ENCODE data around the gene CYP8B1. TPM values are rescaled to one million over a fixed set of nuclear protein-coding genes. Genes with fewer than 3 reads are reported as not detected.

The CYP8B1 gene
- total RNA-seq, 1 donor from 2014 or later = not detected

DNA sequence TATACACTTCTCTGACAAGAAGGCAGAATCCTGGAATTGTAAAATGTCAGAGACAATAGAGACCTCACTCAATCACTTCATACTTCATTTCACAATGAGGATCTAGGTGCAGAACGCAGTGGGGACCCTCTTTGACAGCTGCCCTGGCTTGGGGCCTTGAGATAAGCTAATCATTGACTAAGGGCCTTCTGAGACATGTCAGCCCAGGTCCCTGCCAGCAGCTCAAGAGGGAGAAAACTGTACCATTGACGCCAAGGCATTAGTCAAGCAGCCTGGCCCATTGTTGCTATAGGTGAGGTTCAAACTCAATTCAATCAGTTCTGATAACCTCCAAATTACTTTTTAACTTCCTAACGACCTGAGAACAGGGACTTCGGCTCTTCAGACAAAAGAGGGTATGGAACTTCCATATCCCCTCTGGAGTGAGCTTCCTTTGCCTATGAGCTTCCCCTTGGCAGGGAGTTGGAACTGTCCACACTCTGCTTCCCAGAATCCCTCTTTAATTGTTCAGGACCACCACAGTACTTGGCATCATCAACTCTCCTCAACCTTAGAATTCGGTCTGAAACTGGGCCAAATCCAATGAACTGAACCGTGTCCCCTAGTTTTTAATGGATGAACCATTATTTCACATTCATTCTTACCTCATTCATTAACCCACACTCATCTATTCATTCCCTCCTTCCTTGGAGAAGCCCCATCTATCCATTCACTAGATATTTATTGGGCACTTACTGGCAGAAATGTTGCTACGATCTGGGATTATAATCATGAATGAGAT is 1.5 kb upstream of the CYP8B1 start:
- Histone ChIP-seq H3K9me3 (replicated peaks) (no peaks in the 10 kb centered on the region), H3K36me3 (no peaks in the 10 kb centered on the region), H3K27ac (replicated peaks) (no peak overlapping the region), H3K4me1 (peaks cover 17% of the 10 kb centered on the region), H3K4me3 (no peak overlapping the region), H3K27me3 (ENCODE audit: low read depth) (no peaks in the 10 kb centered on the region)
- TF ChIP-seq, protein P1, sequence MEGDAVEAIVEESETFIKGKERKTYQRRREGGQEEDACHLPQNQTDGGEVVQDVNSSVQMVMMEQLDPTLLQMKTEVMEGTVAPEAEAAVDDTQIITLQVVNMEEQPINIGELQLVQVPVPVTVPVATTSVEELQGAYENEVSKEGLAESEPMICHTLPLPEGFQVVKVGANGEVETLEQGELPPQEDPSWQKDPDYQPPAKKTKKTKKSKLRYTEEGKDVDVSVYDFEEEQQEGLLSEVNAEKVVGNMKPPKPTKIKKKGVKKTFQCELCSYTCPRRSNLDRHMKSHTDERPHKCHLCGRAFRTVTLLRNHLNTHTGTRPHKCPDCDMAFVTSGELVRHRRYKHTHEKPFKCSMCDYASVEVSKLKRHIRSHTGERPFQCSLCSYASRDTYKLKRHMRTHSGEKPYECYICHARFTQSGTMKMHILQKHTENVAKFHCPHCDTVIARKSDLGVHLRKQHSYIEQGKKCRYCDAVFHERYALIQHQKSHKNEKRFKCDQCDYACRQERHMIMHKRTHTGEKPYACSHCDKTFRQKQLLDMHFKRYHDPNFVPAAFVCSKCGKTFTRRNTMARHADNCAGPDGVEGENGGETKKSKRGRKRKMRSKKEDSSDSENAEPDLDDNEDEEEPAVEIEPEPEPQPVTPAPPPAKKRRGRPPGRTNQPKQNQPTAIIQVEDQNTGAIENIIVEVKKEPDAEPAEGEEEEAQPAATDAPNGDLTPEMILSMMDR (IDR thresholded peaks at IDR 0.05; ENCODE audit: borderline replicate concordance) = no peak
- DNase-seq = no peak
- intact Hi-C loops (cut with micrococcal nuclease) = no loop called here

DNA sequence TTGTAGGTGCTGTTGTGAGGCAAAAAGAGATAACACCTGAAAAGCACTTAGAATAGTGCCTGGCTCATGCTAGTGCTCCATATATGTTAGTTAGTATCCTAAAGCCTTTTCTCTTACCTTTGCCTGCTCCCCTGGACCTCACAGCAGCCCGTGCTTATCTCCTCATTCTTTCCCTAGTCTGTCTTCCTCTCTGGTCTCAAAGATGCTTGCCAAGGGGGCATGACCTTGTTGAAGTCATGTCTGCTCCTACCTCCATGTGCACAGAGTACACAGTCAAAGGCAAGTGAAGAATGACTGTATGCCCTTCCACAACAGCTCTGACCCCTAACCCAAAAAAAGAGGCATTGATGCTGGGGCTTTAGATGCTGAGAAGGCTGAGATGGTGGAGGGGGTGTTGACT is 722 bp upstream of the CYP8B1 start:
- Histone ChIP-seq H3K9me3 (replicated peaks) (no peaks in the 10 kb centered on the region), H3K4me3 (no peak overlapping the region), H3K27ac (replicated peaks) (no peak overlapping the region), H3K27me3 (ENCODE audit: low read depth) (no peaks in the 10 kb centered on the region), H3K4me1 (peaks cover 22% of the 10 kb centered on the region), H3K36me3 (no peaks in the 10 kb centered on the region)
- no peak for DNase-seq
- intact Hi-C loops (cut with micrococcal nuclease) = no loop called here
- TF ChIP-seq, protein P1 (IDR thresholded peaks at IDR 0.05; ENCODE audit: borderline replicate concordance) = no peak

DNA sequence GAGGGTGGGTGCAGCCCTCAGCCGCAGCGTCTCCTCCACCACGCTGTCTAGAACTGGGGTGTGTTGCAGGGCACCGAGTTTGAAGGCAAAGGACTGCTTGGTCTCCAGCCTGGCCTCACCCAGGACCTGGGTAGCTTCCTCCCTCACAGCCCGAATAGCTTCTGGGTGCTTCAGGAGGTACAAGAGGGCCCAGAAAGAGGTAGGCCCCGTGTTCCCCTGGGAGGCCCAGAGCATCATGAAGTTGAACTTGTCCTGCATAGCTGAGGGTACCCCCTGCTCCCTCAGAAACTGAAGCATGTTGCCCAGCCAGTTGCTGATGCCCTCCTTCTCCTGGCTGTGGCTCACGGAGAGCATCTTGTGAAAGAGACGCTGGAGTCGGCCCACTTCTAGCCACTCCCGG is 930 bp downstream of the CYP8B1 start:
- no peak overlapping the region for H3K4me3 ChIP-seq
- no peaks in the 10 kb centered on the region for H3K36me3 ChIP-seq
- H3K4me1 ChIP-seq = peaks cover 18% of the 10 kb centered on the region
- H3K27me3 ChIP-seq (ENCODE audit: low read depth) = no peaks in the 10 kb centered on the region
- no peaks in the 10 kb centered on the region for H3K9me3 ChIP-seq (replicated peaks)
- H3K27ac ChIP-seq (replicated peaks) = no peak overlapping the region
- TF ChIP-seq, protein P1 (IDR thresholded peaks at IDR 0.05; ENCODE audit: borderline replicate concordance) = no peak
- no peak for DNase-seq
- intact Hi-C loops (cut with micrococcal nuclease) = no loop called here

DNA sequence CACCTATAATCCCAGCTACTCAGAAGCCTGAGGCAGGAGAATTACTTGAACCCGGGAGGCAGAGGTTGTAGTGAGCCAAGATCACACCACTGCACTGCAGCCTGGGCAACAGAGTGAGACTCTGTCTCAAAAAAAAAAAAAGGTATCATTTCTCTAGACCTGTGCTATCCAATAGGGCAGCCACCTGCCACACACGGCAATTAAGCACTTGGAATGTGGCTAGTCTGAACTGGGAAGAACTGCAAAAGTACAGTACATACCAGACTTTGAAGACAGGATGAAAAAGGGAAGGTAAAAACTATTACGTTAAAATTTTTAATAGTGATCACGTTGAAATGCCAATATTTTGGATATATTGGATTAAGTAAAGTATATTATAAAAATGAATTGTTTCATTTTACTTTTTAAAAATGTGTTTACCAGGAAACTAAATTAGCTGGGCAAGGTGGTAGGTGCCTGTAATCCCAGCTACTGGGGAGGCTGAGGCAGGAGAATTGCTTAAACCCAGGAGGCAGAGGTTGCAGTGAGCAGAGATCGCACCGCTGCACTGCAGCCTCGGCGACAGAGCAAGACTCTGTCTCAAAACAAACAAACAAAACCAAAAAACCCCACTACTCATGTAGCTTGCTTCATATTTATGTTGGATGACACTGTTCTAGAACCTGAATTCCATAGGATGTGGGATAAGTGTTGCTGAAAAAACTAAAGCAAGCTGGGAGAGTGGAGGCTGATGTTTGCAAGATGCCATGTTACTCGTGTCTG is 2.3 kb downstream of the CYP8B1 start:
- TF ChIP-seq, protein P1 (IDR thresholded peaks at IDR 0.05; ENCODE audit: borderline replicate concordance) = no peak
- Histone ChIP-seq H3K4me1 (peaks cover 18% of the 10 kb centered on the region), H3K36me3 (no peaks in the 10 kb centered on the region), H3K27ac (replicated peaks) (no peak overlapping the region), H3K9me3 (replicated peaks) (no peaks in the 10 kb centered on the region), H3K4me3 (no peak overlapping the region), H3K27me3 (ENCODE audit: low read depth) (no peaks in the 10 kb centered on the region)
- intact Hi-C loops (cut with micrococcal nuclease) = no loop called here
- no peak for DNase-seq

DNA sequence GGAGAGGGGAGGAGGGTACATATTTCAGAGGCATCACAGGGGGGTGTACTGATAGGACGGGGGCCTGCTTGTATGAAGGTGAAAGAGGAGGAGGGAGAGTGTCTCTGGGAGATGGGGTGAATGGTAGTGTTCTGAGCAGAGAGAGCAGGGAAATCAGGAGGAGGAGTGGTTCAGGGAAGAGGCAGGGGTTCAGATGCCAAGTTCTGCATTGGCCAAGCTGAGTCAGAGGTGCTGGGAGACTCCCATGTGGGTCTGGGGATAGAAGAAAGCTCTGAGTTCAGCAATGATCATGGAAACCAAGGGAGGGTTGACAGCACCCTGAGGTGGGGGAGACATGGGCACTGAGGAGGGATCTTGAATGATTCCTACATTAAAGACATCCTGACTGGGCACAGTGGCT is 3.0 kb downstream of the CYP8B1 start:
- Histone ChIP-seq H3K36me3 (no peaks in the 10 kb centered on the region), H3K27me3 (ENCODE audit: low read depth) (no peaks in the 10 kb centered on the region), H3K9me3 (replicated peaks) (no peaks in the 10 kb centered on the region), H3K4me1 (peaks cover 18% of the 10 kb centered on the region), H3K27ac (replicated peaks) (no peak overlapping the region), H3K4me3 (no peak overlapping the region)
- intact Hi-C loops (cut with micrococcal nuclease) = no loop called here
- TF ChIP-seq, protein P1 (IDR thresholded peaks at IDR 0.05; ENCODE audit: borderline replicate concordance) = no peak
- no peak for DNase-seq

All from left ventricle myocardium inferior (tissue), 1 donor.